Heart left ventricle (tissue), 13 donors: ENCODE data around the gene KCTD11.

Source experiments
- CTCF ChIP-seq, 12 donors: fragments of 200-600 bp; sonication (generic) in 4 of 12; IDR thresholded peaks; one replicate each; pipeline versions ENCODE4 v1.5.0 to v1.8.0; 2018 to 2022; ENCODE audit warnings: antibody characterized with exemption in 12 of 12, mild to moderate bottlenecking in 5 of 12
- POLR2A ChIP-seq, 2 donors: fragments of 450-650 bp; IDR thresholded peaks; one replicate each; pipeline ENCODE4 v1.6.1; 2017; ENCODE audit warnings: antibody characterized with exemption in 2 of 2, mild to moderate bottlenecking in 2 of 2, moderate library complexity in 2 of 2
- donor health status: ischemic (EF 13 %, LVEDD 7.1; RV severe dilation, severe dysfunction).
- donor health status: DM: no; HTN: yes; CAD: no.
- donor health status: DM: no; HTN: no; CAD: no.
- donor health status: ischemic (EF 25% LVEDD 6.9; RV normal size, moderate dysfunction).
- donor health status: ischemic (EF 25% LVEDD 5.7; RV mildly dilated, moderate dysfunction).
- donor health status: ischemic (EF 35%, LVEDD 5.7; RV mildly dilated, moderate dysfunction).
- donor health status: nonischemic (EF 11% LVEDD 7.7; RV severe dilation, severe dysfunction).
- donor health status: DM: yes; HTN: yes; CAD: no.
- donor health status: PGD.
- donor health status: ischemic (EF 29% LVEDD 5.4; RV normal size, mild dysfunction).
- donor health status: nonischemic (EF 23%, LVEDD 6.1; RV moderate dilation, normal function).

GRCh38 chr17:7388856-7389255, 36.9 kb downstream of the KCTD11 start:
- TF ChIP-seq POLR2A (IDR thresholded peaks at IDR 0.05) (no peak), CTCF (IDR thresholded peaks at IDR 0.05) (no peak)
